ENCODE measurements around the gene ZNF497.

DNA sequence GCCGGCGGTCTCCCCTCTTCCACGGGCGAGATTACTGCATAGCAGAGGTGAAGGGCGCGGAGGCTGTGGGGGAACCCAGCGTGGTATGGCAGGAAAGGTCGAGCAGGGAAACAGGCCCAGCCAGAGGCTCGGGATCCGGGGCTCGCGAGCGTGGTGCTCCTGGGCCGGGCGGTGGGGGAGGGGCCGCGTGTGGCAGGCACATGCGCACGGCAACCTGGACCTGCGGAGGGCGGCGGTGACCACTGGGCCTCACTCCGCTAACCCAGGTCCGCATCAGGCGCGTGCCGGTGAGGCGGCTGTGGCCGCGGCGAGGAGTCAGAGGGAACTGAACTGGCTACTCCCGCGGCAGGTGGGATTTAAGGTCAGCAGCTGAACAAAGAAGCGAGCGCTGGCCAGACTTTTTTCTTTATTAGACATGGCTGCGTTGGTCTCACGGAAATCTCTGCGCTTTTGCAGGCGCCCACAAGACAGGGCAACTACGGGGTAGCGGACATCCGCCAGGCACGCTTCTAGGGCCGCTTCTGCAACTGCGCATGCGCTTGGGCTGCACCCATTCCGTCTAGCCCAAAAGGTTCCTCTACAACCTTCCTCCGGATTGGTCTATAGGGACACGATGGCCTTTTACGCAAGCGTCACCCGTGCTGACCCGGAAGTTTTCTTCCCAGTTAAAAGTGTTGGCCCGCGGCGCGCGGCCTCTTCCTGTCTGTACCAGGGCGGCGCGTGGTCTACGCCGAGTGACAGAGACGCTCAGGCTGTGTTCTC lies 24.2 kb upstream of the ZNF497 start, which contains the start of gene RPS5:
- TF ChIP-seq, protein P1, sequence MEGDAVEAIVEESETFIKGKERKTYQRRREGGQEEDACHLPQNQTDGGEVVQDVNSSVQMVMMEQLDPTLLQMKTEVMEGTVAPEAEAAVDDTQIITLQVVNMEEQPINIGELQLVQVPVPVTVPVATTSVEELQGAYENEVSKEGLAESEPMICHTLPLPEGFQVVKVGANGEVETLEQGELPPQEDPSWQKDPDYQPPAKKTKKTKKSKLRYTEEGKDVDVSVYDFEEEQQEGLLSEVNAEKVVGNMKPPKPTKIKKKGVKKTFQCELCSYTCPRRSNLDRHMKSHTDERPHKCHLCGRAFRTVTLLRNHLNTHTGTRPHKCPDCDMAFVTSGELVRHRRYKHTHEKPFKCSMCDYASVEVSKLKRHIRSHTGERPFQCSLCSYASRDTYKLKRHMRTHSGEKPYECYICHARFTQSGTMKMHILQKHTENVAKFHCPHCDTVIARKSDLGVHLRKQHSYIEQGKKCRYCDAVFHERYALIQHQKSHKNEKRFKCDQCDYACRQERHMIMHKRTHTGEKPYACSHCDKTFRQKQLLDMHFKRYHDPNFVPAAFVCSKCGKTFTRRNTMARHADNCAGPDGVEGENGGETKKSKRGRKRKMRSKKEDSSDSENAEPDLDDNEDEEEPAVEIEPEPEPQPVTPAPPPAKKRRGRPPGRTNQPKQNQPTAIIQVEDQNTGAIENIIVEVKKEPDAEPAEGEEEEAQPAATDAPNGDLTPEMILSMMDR (CRISPR knock-in tag; IDR thresholded peaks at IDR 0.05): no peak
- TF ChIP-seq CREM (IDR thresholded peaks at IDR 0.05) (peak; percentile 97), CREM (CRISPR knock-in tag; IDR thresholded peaks at IDR 0.05) (0 out of 2 replicates have a peak, but pooled peaks have one; percentile 11), GABPA (IDR thresholded peaks at IDR 0.05; ENCODE audit: low read depth, low read length) (peak; percentile 82), GABPA (CRISPR knock-in tag; IDR thresholded peaks at IDR 0.05; ENCODE audit: low read depth) (peak; percentile 97), SMAD9 (CRISPR knock-in tag; IDR thresholded peaks at IDR 0.05) (no peak), ELF3 (CRISPR knock-in tag; IDR thresholded peaks at IDR 0.05) (peak; percentile 55), ATF1 (CRISPR knock-in tag; IDR thresholded peaks at IDR 0.05) (peak; percentile 93), MXD4 (CRISPR knock-in tag; IDR thresholded peaks at IDR 0.05) (peak; percentile 93), ZNF333 (CRISPR knock-in tag; IDR thresholded peaks at IDR 0.05; ENCODE audit: borderline replicate concordance) (peak; percentile 85), POLR2AphosphoS5 (IDR thresholded peaks at IDR 0.05; ENCODE audit: low read depth, low read length) (peak; percentile 90)
